DOHH2 (cell line): Measurements from ENCODE around the gene PSME4.

Experiments used
- H3F3A ChIP-seq: fragments of 200-600 bp; sonication (generic), shearing (Covaris generic); 2 replicates; pipeline ENCODE4 v1.6.0; 2016; ENCODE audit warnings: antibody characterized with exemption, mild to moderate bottlenecking; ENCODE audit not compliant: control insufficient read depth, insufficient read depth
- H3K27ac ChIP-seq: fragments of 200-600 bp; sonication (generic); 2 replicates; pipeline ENCODE4 v1.5.1; 2014; ENCODE audit warnings: low read depth, mild to moderate bottlenecking, low read length, moderate library complexity
- H3K27me3 ChIP-seq: fragments of 200-600 bp; sonication (generic); 2 replicates; pipeline ENCODE4 v1.6.1; 2014; ENCODE audit warnings: mild to moderate bottlenecking, low read length, mixed read lengths; ENCODE audit not compliant: control insufficient read depth
- H3K36me3 ChIP-seq: fragments of 200-600 bp; sonication (generic); 2 replicates; pipeline ENCODE4 v1.6.1; 2014; ENCODE audit warnings: mild to moderate bottlenecking, low read length, moderate library complexity, mixed read lengths; ENCODE audit not compliant: control insufficient read depth
- H3K4me1 ChIP-seq: fragments of 200-600 bp; sonication (generic); 2 replicates; pipeline ENCODE4 v1.6.1; 2014; ENCODE audit warnings: mild to moderate bottlenecking, low read length, mixed read lengths; ENCODE audit not compliant: control insufficient read depth
- H3K4me2 ChIP-seq: fragments of 200-600 bp; sonication (generic); 2 replicates; pipeline ENCODE4 v1.6.0; 2014; ENCODE audit warnings: mild to moderate bottlenecking, low read length, moderate library complexity
- H3K4me3 ChIP-seq: fragments of 200-600 bp; sonication (generic); 2 replicates; pipeline ENCODE4 v1.5.1; 2014; ENCODE audit warnings: mild to moderate bottlenecking, low read length, mixed read lengths
- H3K79me2 ChIP-seq: fragments of 200-600 bp; sonication (generic); 2 replicates; pipeline ENCODE4 v1.6.1; 2014; ENCODE audit warnings: mild to moderate bottlenecking, low read length, mixed read lengths; ENCODE audit not compliant: control insufficient read depth
- H3K9me2 ChIP-seq: fragments of 200-600 bp; sonication (generic); replicated peaks from 2 replicates; pipeline ENCODE4 v1.6.1; 2014; ENCODE audit warnings: mild to moderate bottlenecking, low read length, mixed read lengths; ENCODE audit not compliant: control insufficient read depth
- H3K9me3 ChIP-seq: fragments of 200-600 bp; sonication (generic); 2 replicates; pipeline ENCODE4 v1.6.1; 2014; ENCODE audit warnings: antibody characterized with exemption, low read length, mixed read lengths; ENCODE audit not compliant: control insufficient read depth, insufficient read depth
- H4K20me1 ChIP-seq: fragments of 200-600 bp; sonication (generic); 2 replicates; pipeline ENCODE4 v1.6.0; 2014; ENCODE audit warnings: low read depth, mild to moderate bottlenecking, antibody characterized with exemption, low read length, moderate library complexity; ENCODE audit not compliant: control insufficient read depth, insufficient read depth
- EZH2phosphoT487 ChIP-seq: fragments of 200-600 bp; sonication (generic); IDR thresholded peaks from 2 replicates; pipeline ENCODE4 v1.6.1; 2017; ENCODE audit warnings: borderline replicate concordance, mild to moderate bottlenecking, antibody characterized with exemption, low read length, moderate library complexity, mixed read lengths
- TF ChIP-seq, protein P1 (sequence below): fragments of 200-600 bp; sonication (generic); IDR thresholded peaks from one replicate; pipeline ENCODE4 v1.5.1; 2014; ENCODE audit warnings: antibody characterized with exemption, mild to moderate bottlenecking, low read depth, low read length; ENCODE audit not compliant: poor library complexity, severe bottlenecking

The PSME4 gene

GRCh38 chr2:53949457-53949856 is 21.3 kb downstream of the PSME4 start:
- Histone ChIP-seq H3K4me2 (no peak overlapping the region), H4K20me1 (0 out of 2 replicates have a peak, but pooled peaks cover 4% of the 10 kb centered on the region), H3K27me3 (no peaks in the 10 kb centered on the region), H3F3A (no peaks in the 10 kb centered on the region; the same call in 1 of the 2 replicates), H3K4me1 (peaks cover 20% of the 10 kb centered on the region), H3K79me2 (peaks cover 78% of the 10 kb centered on the region), H3K4me3 (no peak overlapping the region), H3K9me2 (no peaks in the 10 kb centered on the region), H3K27ac (no peak overlapping the region), H3K9me3 (no peaks in the 10 kb centered on the region), H3K36me3 (peaks cover 47% of the 10 kb centered on the region)
- TF ChIP-seq, protein P1, sequence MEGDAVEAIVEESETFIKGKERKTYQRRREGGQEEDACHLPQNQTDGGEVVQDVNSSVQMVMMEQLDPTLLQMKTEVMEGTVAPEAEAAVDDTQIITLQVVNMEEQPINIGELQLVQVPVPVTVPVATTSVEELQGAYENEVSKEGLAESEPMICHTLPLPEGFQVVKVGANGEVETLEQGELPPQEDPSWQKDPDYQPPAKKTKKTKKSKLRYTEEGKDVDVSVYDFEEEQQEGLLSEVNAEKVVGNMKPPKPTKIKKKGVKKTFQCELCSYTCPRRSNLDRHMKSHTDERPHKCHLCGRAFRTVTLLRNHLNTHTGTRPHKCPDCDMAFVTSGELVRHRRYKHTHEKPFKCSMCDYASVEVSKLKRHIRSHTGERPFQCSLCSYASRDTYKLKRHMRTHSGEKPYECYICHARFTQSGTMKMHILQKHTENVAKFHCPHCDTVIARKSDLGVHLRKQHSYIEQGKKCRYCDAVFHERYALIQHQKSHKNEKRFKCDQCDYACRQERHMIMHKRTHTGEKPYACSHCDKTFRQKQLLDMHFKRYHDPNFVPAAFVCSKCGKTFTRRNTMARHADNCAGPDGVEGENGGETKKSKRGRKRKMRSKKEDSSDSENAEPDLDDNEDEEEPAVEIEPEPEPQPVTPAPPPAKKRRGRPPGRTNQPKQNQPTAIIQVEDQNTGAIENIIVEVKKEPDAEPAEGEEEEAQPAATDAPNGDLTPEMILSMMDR: no peak
- TF ChIP-seq EZH2phosphoT487: no peak

DNA sequence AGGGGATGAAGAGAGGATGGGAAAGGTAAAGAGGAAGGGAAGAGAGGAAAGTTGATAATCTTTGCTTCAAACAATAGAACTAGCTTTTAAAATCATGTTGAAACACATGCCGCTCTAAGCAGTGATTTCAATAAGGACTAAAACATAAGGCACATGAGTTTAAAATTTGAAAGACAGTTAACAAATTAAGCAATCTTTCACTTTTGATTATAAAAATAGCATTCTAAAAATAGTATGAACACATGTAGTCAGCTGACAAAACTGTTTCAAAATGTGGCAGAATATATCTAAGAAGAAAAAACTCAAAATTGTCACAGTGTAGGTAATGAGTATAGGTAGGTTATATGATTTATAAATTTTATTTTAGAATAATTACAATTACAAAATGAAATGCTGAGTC is 25.3 kb downstream of the PSME4 start:
- Histone ChIP-seq H3K36me3 (peaks cover 74% of the 10 kb centered on the region), H3F3A (peaks cover 3% of the 10 kb centered on the region), H3K9me3 (no peaks in the 10 kb centered on the region), H3K4me2 (peak overlapping the region; percentile 33; the same call in 1 of the 2 replicates), H3K79me2 (peaks cover 47% of the 10 kb centered on the region), H4K20me1 (no peaks in the 10 kb centered on the region), H3K9me2 (no peaks in the 10 kb centered on the region), H3K27ac (no peak overlapping the region), H3K4me3 (no peak overlapping the region), H3K4me1 (peaks cover 36% of the 10 kb centered on the region), H3K27me3 (no peaks in the 10 kb centered on the region)
- TF ChIP-seq, protein P1: no peak
- no peak for TF ChIP-seq EZH2phosphoT487

DNA sequence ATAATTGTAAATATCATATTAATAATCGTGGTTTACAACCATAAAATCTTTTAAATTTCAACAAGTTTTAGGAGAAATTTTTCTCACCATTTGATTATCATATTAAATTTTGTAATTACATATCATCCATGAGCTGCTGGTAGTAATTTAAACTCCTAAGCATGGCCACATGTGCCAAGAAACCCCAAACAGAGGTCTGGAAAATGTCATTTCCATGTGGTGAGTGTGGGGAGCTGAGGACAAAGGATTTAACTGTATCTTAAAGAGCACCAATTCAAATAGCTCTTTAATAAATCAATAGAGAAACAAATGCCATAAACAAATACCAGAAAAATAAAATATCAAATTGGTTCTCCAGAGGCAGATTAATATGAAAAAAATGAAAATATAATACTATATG is 26.3 kb downstream of the PSME4 start:
- Histone ChIP-seq H4K20me1 (no peaks in the 10 kb centered on the region), H3K27me3 (no peaks in the 10 kb centered on the region), H3K9me2 (no peaks in the 10 kb centered on the region), H3K4me2 (no peak overlapping the region), H3K36me3 (peaks cover 78% of the 10 kb centered on the region), H3F3A (peaks cover 3% of the 10 kb centered on the region), H3K4me3 (no peak overlapping the region), H3K27ac (no peak overlapping the region), H3K4me1 (peaks cover 42% of the 10 kb centered on the region), H3K9me3 (no peaks in the 10 kb centered on the region), H3K79me2 (peaks cover 43% of the 10 kb centered on the region)
- TF ChIP-seq, protein P1: no peak
- no peak for TF ChIP-seq EZH2phosphoT487
